ENCODE results near the gene PHF1.
A peak's percentile ranks its signal among the peaks of the same experiment; 100 is the strongest.

PHF1 gene

GRCh38 chr6:33405386-33405940, 5.4 kb upstream of the PHF1 start:
- Histone ChIP-seq H3K4me2 (ENCODE audit: low read length) (no peak overlapping the region), H3K27ac (ENCODE audit: low read depth, low read length) (no peak overlapping the region), H3K27me3 (ENCODE audit: control insufficient read depth, low read length) (no peaks in the 10 kb centered on the region), H3K4me3 (ENCODE audit: low read length) (no peak overlapping the region), H3K79me2 (ENCODE audit: control insufficient read depth, low read length) (peaks cover 10% of the 10 kb centered on the region), H3K36me3 (ENCODE audit: control insufficient read depth, low read length) (peaks cover 80% of the 10 kb centered on the region), H3F3A (ENCODE audit: control insufficient read depth, insufficient read depth) (peaks cover 41% of the 10 kb centered on the region), H4K20me1 (ENCODE audit: control insufficient read depth, insufficient read depth, low read depth, low read length) (no peaks in the 10 kb centered on the region), H3K9me2 (replicated peaks; ENCODE audit: control insufficient read depth, low read length) (no peaks in the 10 kb centered on the region), H3K4me1 (ENCODE audit: control insufficient read depth, low read length) (peaks cover 10% of the 10 kb centered on the region), H3K9me3 (ENCODE audit: control insufficient read depth, insufficient read depth, low read length) (no peaks in the 10 kb centered on the region)
- TF ChIP-seq EZH2phosphoT487 (IDR thresholded peaks at IDR 0.05; ENCODE audit: borderline replicate concordance, low read length) (no peak), CTCF (IDR thresholded peaks at IDR 0.05; ENCODE audit: low read depth, low read length, poor library complexity, severe bottlenecking) (no peak)

GRCh38 chr6:33406126-33406525, 4.7 kb upstream of the PHF1 start:
- no peaks in the 10 kb centered on the region for H4K20me1 ChIP-seq (ENCODE audit: control insufficient read depth, insufficient read depth, low read depth, low read length)

GRCh38 chr6:33407132-33407718, 3.6 kb upstream of the PHF1 start:
- H3K27me3 ChIP-seq (ENCODE audit: control insufficient read depth, low read length) = no peaks in the 10 kb centered on the region
- H3K9me2 ChIP-seq (replicated peaks; ENCODE audit: control insufficient read depth, low read length) = no peaks in the 10 kb centered on the region
- peaks cover 17% of the 10 kb centered on the region for H3K4me1 ChIP-seq (ENCODE audit: control insufficient read depth, low read length)
- peaks cover 9% of the 10 kb centered on the region for H3K79me2 ChIP-seq (ENCODE audit: control insufficient read depth, low read length)
- no peaks in the 10 kb centered on the region for H3K9me3 ChIP-seq (ENCODE audit: control insufficient read depth, insufficient read depth, low read length)
- TF ChIP-seq EZH2phosphoT487 (IDR thresholded peaks at IDR 0.05; ENCODE audit: borderline replicate concordance, low read length) (no peak), CTCF (IDR thresholded peaks at IDR 0.05; ENCODE audit: low read depth, low read length, poor library complexity, severe bottlenecking) (peak; percentile 33)
- peaks cover 41% of the 10 kb centered on the region for H3F3A ChIP-seq (ENCODE audit: control insufficient read depth, insufficient read depth)
- H3K4me2 ChIP-seq (ENCODE audit: low read length) = no peak overlapping the region
- no peak overlapping the region for H3K4me3 ChIP-seq (ENCODE audit: low read length)
- H4K20me1 ChIP-seq (ENCODE audit: control insufficient read depth, insufficient read depth, low read depth, low read length) = no peaks in the 10 kb centered on the region
- peak overlapping the region; percentile 0; the same call in 1 of the 2 replicates for H3K27ac ChIP-seq (ENCODE audit: low read depth, low read length)
- H3K36me3 ChIP-seq (ENCODE audit: control insufficient read depth, low read length) = peaks cover 65% of the 10 kb centered on the region

More at GRCh38 chr6:33406126-33406525, 4.7 kb upstream of the PHF1 start:
- peaks cover 74% of the 10 kb centered on the region for H3K36me3 ChIP-seq (ENCODE audit: control insufficient read depth, low read length)
- H3K9me2 ChIP-seq (replicated peaks; ENCODE audit: control insufficient read depth, low read length) = no peaks in the 10 kb centered on the region
- no peaks in the 10 kb centered on the region for H3K9me3 ChIP-seq (ENCODE audit: control insufficient read depth, insufficient read depth, low read length)
- H3K4me1 ChIP-seq (ENCODE audit: control insufficient read depth, low read length) = peaks cover 10% of the 10 kb centered on the region
- no peak overlapping the region for H3K4me2 ChIP-seq (ENCODE audit: low read length)
- TF ChIP-seq CTCF (IDR thresholded peaks at IDR 0.05; ENCODE audit: low read depth, low read length, poor library complexity, severe bottlenecking) = no peak
- TF ChIP-seq EZH2phosphoT487 (IDR thresholded peaks at IDR 0.05; ENCODE audit: borderline replicate concordance, low read length) = no peak
- peaks cover 4% of the 10 kb centered on the region; the same call in 1 of the 2 replicates for H3K79me2 ChIP-seq (ENCODE audit: control insufficient read depth, low read length)
- H3K4me3 ChIP-seq (ENCODE audit: low read length) = no peak overlapping the region
- no peaks in the 10 kb centered on the region for H3K27me3 ChIP-seq (ENCODE audit: control insufficient read depth, low read length)
- no peak overlapping the region for H3K27ac ChIP-seq (ENCODE audit: low read depth, low read length)
- peaks cover 41% of the 10 kb centered on the region for H3F3A ChIP-seq (ENCODE audit: control insufficient read depth, insufficient read depth)
